HUES48 (cell line): ENCODE measurements around the gene CACTIN.
"Not testable (repeated sequence)": the region's sequence is repeated elsewhere in the genome, so short reads cannot be mapped to it uniquely, and the experiment has no call there.

Experiments used
- H3K27ac ChIP-seq: one replicate; pipeline ENCODE4 v1.7.0; 2013; ENCODE audit warnings: low read depth, low read length, inconsistent platforms
- H3K27me3 ChIP-seq: 2 replicates; pipeline ENCODE4 v1.6.1; 2013; ENCODE audit warnings: mild to moderate bottlenecking, low read length; ENCODE audit not compliant: control insufficient read depth, insufficient read depth
- H3K36me3 ChIP-seq: 2 replicates; pipeline ENCODE4 v1.6.1; 2013; ENCODE audit warnings: low read length; ENCODE audit not compliant: control insufficient read depth, insufficient read depth
- H3K4me1 ChIP-seq: 2 replicates; pipeline ENCODE4 v1.6.1; 2013; ENCODE audit warnings: mild to moderate bottlenecking, low read length; ENCODE audit not compliant: control insufficient read depth, insufficient read depth
- H3K4me3 ChIP-seq: 2 replicates; pipeline ENCODE4 v1.5.1; 2013; ENCODE audit warnings: mild to moderate bottlenecking, low read depth, low read length
- H3K9ac ChIP-seq: 2 replicates; pipeline ENCODE4 v1.6.1; 2013; ENCODE audit warnings: mild to moderate bottlenecking, low read depth, low read length, moderate library complexity
- H3K9me3 ChIP-seq: 2 replicates; pipeline ENCODE4 v1.6.1; 2013; ENCODE audit warnings: low read length; ENCODE audit not compliant: control insufficient read depth, insufficient read depth

Gene CACTIN

DNA sequence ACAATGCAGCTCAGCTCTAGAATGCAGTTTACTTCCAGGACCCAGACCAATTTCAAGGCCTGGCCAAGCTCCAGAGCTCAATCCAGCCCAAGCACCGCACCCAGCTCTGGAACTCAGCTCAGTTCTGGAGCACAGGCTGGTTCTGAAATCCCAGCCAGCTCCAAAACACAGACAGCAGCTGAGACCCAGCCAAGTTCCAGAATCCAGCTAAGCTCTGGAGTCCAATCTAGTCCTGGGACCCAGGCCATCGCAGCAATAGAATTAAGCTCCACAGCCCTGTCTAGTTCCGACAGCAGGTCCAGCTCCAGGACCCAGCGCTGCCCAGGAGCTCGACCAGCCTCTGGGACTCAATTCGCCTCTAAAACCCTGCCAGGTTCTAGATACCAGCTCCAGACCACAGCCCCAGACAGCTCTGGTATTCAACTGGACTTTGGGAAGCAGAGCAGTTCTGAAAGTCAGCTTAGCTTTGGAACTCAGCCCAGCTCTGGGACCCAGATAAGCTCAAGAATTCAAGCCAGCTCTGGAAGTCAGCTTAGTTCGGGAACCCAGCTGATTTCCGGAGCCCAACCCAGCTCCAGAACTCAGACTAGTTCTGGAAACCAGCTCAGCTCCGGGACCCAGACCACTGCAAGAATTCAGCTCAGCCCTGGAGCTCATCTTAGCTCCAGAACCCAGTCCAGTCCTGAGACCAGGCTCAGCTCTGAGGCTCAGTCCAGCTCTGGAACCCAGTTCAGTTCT lies 34.5 kb downstream of the CACTIN start:
- no peak overlapping the region for H3K9ac ChIP-seq
- no peak overlapping the region for H3K4me3 ChIP-seq
- H3K27me3 ChIP-seq: no peaks in the 10 kb centered on the region
- no peak overlapping the region for H3K27ac ChIP-seq
- H3K4me1 ChIP-seq: no peaks in the 10 kb centered on the region
- H3K9me3 ChIP-seq: peaks cover 4% of the 10 kb centered on the region; the same call in 1 of the 2 replicates
- no peaks in the 10 kb centered on the region for H3K36me3 ChIP-seq

DNA sequence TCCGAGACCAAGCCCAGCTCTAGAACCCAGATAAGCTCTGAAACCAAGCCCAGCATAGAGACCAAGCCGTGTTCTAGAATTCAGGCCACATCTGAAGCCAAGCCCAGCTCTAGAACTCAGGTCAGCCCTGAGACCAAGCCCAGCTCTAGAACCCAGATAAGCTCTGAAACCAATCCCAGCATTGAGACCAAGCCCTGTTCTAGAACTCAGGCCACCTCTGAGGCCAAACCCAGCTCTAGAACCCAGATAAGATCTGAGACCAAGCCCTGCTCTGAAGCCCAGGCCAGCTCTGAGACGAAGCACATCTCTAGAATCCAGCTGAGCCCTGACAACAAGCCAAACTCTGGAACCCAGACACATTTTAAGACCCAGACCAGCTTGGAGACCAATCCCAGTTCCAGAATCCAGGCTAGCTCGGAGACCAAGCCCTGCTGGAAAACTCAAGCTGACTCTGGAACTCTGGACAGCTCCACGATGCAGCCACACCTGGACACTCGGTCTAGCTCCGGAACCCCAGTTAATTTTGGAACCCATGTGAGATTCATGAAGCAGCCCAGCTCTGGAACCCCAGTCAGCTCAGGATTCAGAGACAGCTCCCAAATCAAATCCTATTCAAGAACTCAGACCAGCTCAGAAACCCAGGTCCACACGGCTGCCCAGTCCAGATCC lies 35.5 kb downstream of the CACTIN start:
- H3K4me3 ChIP-seq: no peak overlapping the region
- H3K27ac ChIP-seq: no peak overlapping the region
- H3K27me3 ChIP-seq: peaks cover 6% of the 10 kb centered on the region; the same call in 1 of the 2 replicates
- no peak overlapping the region for H3K9ac ChIP-seq
- H3K36me3 ChIP-seq: no peaks in the 10 kb centered on the region
- no peaks in the 10 kb centered on the region for H3K4me1 ChIP-seq
- peaks cover 4% of the 10 kb centered on the region; the same call in 1 of the 2 replicates for H3K9me3 ChIP-seq

- H3K9me3 ChIP-seq: peaks cover 4% of the 10 kb centered on the region; the same call in 1 of the 2 replicates
- no peak overlapping the region for H3K4me3 ChIP-seq
- no peaks in the 10 kb centered on the region for H3K4me1 ChIP-seq
- H3K27ac ChIP-seq: no peak overlapping the region
- H3K9ac ChIP-seq: no peak overlapping the region
- peaks cover 16% of the 10 kb centered on the region for H3K27me3 ChIP-seq
- H3K36me3 ChIP-seq: no peaks in the 10 kb centered on the region
These were observed 36.6 kb downstream of the CACTIN start for GRCh38 chr19:3589949-3590348.

GRCh38 chr19:3589439-3589838 lies 37.2 kb downstream of the CACTIN start:
- Histone ChIP-seq H3K36me3 (no peaks in the 10 kb centered on the region), H3K9ac (no peak overlapping the region), H3K4me3 (no peak overlapping the region), H3K27ac (no peak overlapping the region), H3K27me3 (peaks cover 18% of the 10 kb centered on the region), H3K4me1 (no peaks in the 10 kb centered on the region), H3K9me3 (peaks cover 4% of the 10 kb centered on the region; the same call in 1 of the 2 replicates)

DNA sequence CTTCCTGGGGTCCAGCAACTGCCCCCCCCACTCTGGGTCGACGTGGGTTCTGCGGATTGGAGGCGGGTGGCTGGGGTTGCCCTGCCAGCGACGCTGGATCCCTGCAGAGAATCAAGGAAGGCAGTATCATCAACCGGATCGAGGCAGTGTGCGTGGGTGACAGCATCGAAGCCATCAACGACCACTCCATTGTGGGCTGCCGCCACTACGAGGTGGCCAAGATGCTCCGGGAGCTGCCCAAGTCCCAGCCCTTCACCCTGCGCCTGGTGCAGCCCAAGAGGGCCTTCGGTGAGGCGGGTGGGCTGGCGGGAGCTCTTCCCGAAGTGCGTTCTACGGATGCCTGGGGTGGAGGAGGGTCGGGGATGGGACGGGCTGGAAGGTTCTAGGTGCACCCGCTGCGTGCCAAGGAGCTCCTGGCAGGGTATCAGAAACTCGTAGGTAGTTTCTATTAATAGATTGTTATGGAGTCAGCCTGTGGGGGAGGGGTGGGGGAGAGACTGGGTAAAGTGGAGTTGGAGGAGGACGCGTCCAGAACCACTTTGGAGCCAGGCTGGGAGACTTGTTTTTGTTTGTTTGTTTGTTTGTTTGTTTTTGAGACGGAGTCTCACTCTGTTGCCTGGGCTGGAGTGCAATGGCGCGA lies 39.8 kb downstream of the CACTIN start:
- H3K27ac ChIP-seq: no peak overlapping the region
- H3K9ac ChIP-seq: no peak overlapping the region
- no peak overlapping the region for H3K4me3 ChIP-seq
- H3K9me3 ChIP-seq: peaks cover 4% of the 10 kb centered on the region; the same call in 1 of the 2 replicates
- no peaks in the 10 kb centered on the region for H3K4me1 ChIP-seq
- peaks cover 24% of the 10 kb centered on the region for H3K27me3 ChIP-seq
- H3K36me3 ChIP-seq: no peaks in the 10 kb centered on the region

- Histone ChIP-seq H3K4me3 (peak overlapping the region; percentile 54), H3K9ac (no peak overlapping the region), H3K27ac (no peak overlapping the region), H3K27me3 (peaks cover 24% of the 10 kb centered on the region), H3K9me3 (peaks cover 4% of the 10 kb centered on the region; the same call in 1 of the 2 replicates), H3K36me3 (no peaks in the 10 kb centered on the region), H3K4me1 (no peaks in the 10 kb centered on the region)
These were observed 40.4 kb downstream of the CACTIN start for GRCh38 chr19:3586127-3586626.

DNA sequence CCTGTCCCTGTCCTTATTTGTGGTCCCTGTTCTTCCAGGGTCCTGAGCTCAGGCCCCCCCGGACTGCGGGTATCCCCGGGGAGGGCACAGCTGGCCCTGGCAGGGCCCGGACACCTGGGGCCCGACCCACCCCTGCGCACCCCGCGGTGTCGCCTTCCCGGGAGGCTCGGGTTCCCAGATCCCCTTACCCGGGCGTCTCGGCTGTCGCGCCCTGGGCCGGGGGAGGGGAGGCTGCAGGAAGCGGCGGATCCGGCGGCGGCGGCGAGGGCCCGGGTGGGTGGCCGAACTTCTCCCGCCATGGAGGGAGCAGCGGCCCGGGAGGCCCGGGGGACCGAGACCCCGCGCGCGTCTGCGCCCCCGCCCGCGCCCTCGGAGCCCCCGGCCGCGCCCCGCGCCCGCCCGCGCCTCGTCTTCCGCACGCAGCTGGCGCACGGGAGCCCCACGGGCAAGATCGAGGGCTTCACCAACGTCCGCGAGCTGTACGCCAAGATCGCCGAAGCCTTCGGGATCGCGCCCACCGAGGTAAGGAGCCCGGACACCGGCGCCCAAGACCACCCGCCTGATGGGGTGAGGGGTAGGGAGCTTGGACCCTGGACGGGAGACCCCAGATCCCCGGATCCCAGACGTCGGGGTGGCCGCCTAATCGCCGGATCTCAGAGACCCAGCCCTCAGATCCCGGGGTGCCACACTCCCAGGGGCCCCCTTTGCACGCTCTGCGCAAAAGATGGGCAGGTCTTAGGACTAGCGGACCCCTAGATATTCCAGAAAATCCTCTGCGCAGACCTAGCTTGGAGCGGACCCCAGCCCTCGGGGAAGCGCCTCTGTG lies 41.1 kb downstream of the CACTIN start, which contains the start of gene GIPC3:
Gene GIPC3 (plus strand): TSS at position 178 of the 826 bp plus-strand sequence. CDS start 120 bp downstream, at position 298.
- H3K4me1 ChIP-seq: no peaks in the 10 kb centered on the region
- H3K36me3 ChIP-seq: no peaks in the 10 kb centered on the region
- no peaks in the 10 kb centered on the region for H3K9me3 ChIP-seq
- H3K27me3 ChIP-seq: peaks cover 24% of the 10 kb centered on the region
- no peak within 1 kb of the TSS for H3K27ac ChIP-seq
- no peak within 1 kb of the TSS for H3K9ac ChIP-seq
- H3K4me3 ChIP-seq: peak within 1 kb of the TSS; percentile 54

- not testable (repeated sequence) for H3K4me1 ChIP-seq, H3K9ac ChIP-seq, H3K36me3 ChIP-seq, H3K27ac ChIP-seq, H3K9me3 ChIP-seq, H3K4me3 ChIP-seq
- H3K27me3 ChIP-seq: peaks cover 24% of the 10 kb centered on the region
These were observed 42.4 kb downstream of the CACTIN start for GRCh38 chr19:3584036-3584802.

GRCh38 chr19:3581792-3582191 lies 44.8 kb downstream of the CACTIN start:
- H3K9me3 ChIP-seq, H3K9ac ChIP-seq, H3K36me3 ChIP-seq, H3K4me1 ChIP-seq, H3K27ac ChIP-seq, H3K4me3 ChIP-seq: not testable (repeated sequence)
- H3K27me3 ChIP-seq: peaks cover 24% of the 10 kb centered on the region
